H9 (cell line): Measurements from ENCODE around the gene AKT3. TPM values are rescaled to one million over a fixed set of nuclear protein-coding genes. Genes with fewer than 3 reads are reported as not detected.

ENCODE experiments used
- DNase-seq: peaks from one replicate; pipeline ENCODE4 v3.0.0-alpha.2; 2017
- H2AFZ ChIP-seq: one replicate; pipeline ENCODE4 v1.6.1; 2013; ENCODE audit warnings: mild to moderate bottlenecking, low read length, control low read depth, moderate library complexity
- H2AK5ac ChIP-seq: 2 replicates; pipeline ENCODE4 v1.6.1; 2013; ENCODE audit warnings: low read length, control low read depth, mixed read lengths; ENCODE audit not compliant: insufficient read length
- H2BK120ac ChIP-seq: one replicate; pipeline ENCODE4 v1.6.1; 2013; ENCODE audit warnings: low read depth, mild to moderate bottlenecking, low read length, control low read depth, inconsistent platforms; ENCODE audit not compliant: poor library complexity, severe bottlenecking
- H2BK12ac ChIP-seq: 2 replicates; pipeline ENCODE4 v1.6.1; 2013; ENCODE audit warnings: low read length, control low read depth, mixed read lengths, low read depth; ENCODE audit not compliant: insufficient read length
- H2BK15ac ChIP-seq: 2 replicates; pipeline ENCODE4 v1.6.1; 2013; ENCODE audit warnings: low read depth, low read length, control low read depth
- H2BK20ac ChIP-seq: one replicate; pipeline ENCODE4 v1.6.1; 2013; ENCODE audit warnings: low read depth, mild to moderate bottlenecking, low read length, control low read depth, inconsistent platforms; ENCODE audit not compliant: poor library complexity, severe bottlenecking
- H2BK5ac ChIP-seq: 2 replicates; pipeline ENCODE4 v1.6.1; 2013; ENCODE audit warnings: low read length, control low read depth, mixed read lengths; ENCODE audit not compliant: insufficient read length
- H3K14ac ChIP-seq: 2 replicates; pipeline ENCODE4 v1.6.1; 2013; ENCODE audit warnings: low read length, control low read depth; ENCODE audit not compliant: insufficient read depth
- H3K18ac ChIP-seq: 2 replicates; pipeline ENCODE4 v1.6.1; 2013; ENCODE audit warnings: low read depth, mild to moderate bottlenecking, mixed read lengths, low read length, control low read depth; ENCODE audit not compliant: insufficient read length
- H3K23ac ChIP-seq: 2 replicates; pipeline ENCODE4 v1.6.1; 2013; ENCODE audit warnings: low read length, control low read depth, mixed read lengths, low read depth; ENCODE audit not compliant: insufficient read length
- H3K23me2 ChIP-seq: 2 replicates; pipeline ENCODE4 v1.6.1; 2013; ENCODE audit warnings: low read depth, mild to moderate bottlenecking, mixed read lengths, low read length, control low read depth; ENCODE audit not compliant: insufficient read length, poor library complexity, severe bottlenecking
- H3K27ac ChIP-seq: 2 replicates; pipeline ENCODE4 v1.5.1; 2013; ENCODE audit warnings: low read length, control low read depth, mixed read lengths, low read depth; ENCODE audit not compliant: insufficient read length
- H3K27me3 ChIP-seq: 2 replicates; pipeline ENCODE4 v1.6.1; 2013; ENCODE audit warnings: low read length, control low read depth, inconsistent platforms; ENCODE audit not compliant: insufficient read depth
- H3K4ac ChIP-seq: 2 replicates; pipeline ENCODE4 v1.6.1; 2013; ENCODE audit warnings: low read depth, mild to moderate bottlenecking, control low read depth, inconsistent platforms, low read length, moderate library complexity
- H3K4me1 ChIP-seq: 2 replicates; pipeline ENCODE4 v1.6.1; 2013; ENCODE audit warnings: low read length, control low read depth, inconsistent platforms; ENCODE audit not compliant: insufficient read depth
- H3K4me2 ChIP-seq: 2 replicates; pipeline ENCODE4 v1.6.1; 2013; ENCODE audit warnings: low read length, control low read depth, mixed read lengths; ENCODE audit not compliant: insufficient read length, insufficient read depth
- H3K56ac ChIP-seq: 2 replicates; pipeline ENCODE4 v1.6.1; 2013; ENCODE audit warnings: low read depth, mild to moderate bottlenecking, mixed read lengths, low read length, control low read depth; ENCODE audit not compliant: insufficient read length
- H3K79me1 ChIP-seq: 2 replicates; pipeline ENCODE4 v1.6.1; 2013; ENCODE audit warnings: low read depth, mild to moderate bottlenecking, moderate library complexity, low read length, control low read depth, inconsistent platforms; ENCODE audit not compliant: insufficient read depth, poor library complexity, severe bottlenecking
- H3K79me2 ChIP-seq: 2 replicates; pipeline ENCODE4 v1.6.1; 2013; ENCODE audit warnings: low read length, control low read depth, inconsistent platforms; ENCODE audit not compliant: insufficient read depth
- H3K9ac ChIP-seq: 2 replicates; pipeline ENCODE4 v1.6.1; 2013; ENCODE audit warnings: low read length, control low read depth, mixed read lengths; ENCODE audit not compliant: insufficient read length; ENCODE audit errors: extremely low read depth
- H3K9me3 ChIP-seq: one replicate; pipeline ENCODE4 v1.6.1; 2013; ENCODE audit warnings: low read depth, low read length, inconsistent platforms; ENCODE audit not compliant: control insufficient read depth
- H3T11ph ChIP-seq: one replicate; pipeline ENCODE4 v1.6.1; 2013; ENCODE audit warnings: mild to moderate bottlenecking, low read length, control low read depth, inconsistent platforms
- H4K20me1 ChIP-seq: one replicate; pipeline ENCODE4 v1.6.1; 2013; ENCODE audit not compliant: control insufficient read depth, insufficient read length, insufficient read depth
- H4K5ac ChIP-seq: 2 replicates; pipeline ENCODE4 v1.6.1; 2013; ENCODE audit warnings: low read depth, mild to moderate bottlenecking, mixed read lengths, low read length, control low read depth; ENCODE audit not compliant: insufficient read length
- H4K8ac ChIP-seq: replicated peaks from 2 replicates; pipeline ENCODE4 v1.6.1; 2013; ENCODE audit warnings: low read length, control low read depth, mixed read lengths, low read depth; ENCODE audit not compliant: insufficient read length
- H4K91ac ChIP-seq: 2 replicates; pipeline ENCODE4 v1.6.1; 2013; ENCODE audit warnings: low read depth, mild to moderate bottlenecking, moderate library complexity, mixed read lengths, low read length, control low read depth; ENCODE audit not compliant: insufficient read length
- H3K27ac Mint-ChIP-seq, 3 experiments: 2 replicates in 2 of 3; 3 replicates in 1 of 3; pipeline ENCODE4 v1.8.0; 2020 to 2021; ENCODE audit warnings: mixed read lengths in 3 of 3, mild to moderate bottlenecking in 1 of 3, moderate library complexity in 1 of 3
- H3K27me3 Mint-ChIP-seq: 2 replicates; pipeline ENCODE4 v1.8.0; 2021; ENCODE audit warnings: low read depth, mild to moderate bottlenecking, moderate library complexity, mixed read lengths
- H3K36me3 Mint-ChIP-seq, 3 experiments: 2 replicates in 2 of 3; 3 replicates in 1 of 3; pipeline ENCODE4 v1.8.0; 2020 to 2021; ENCODE audit warnings: low read depth in 3 of 3, mixed read lengths in 3 of 3; ENCODE audit not compliant: insufficient read depth in 1 of 3
- H3K4me1 Mint-ChIP-seq, 2 experiments: 2 replicates each; pipeline ENCODE4 v1.8.0; 2020; ENCODE audit warnings: mixed read lengths in 2 of 2
- H3K4me3 Mint-ChIP-seq, 2 experiments: 2 replicates in 1 of 2; 3 replicates in 1 of 2; pipeline ENCODE4 v1.8.0; 2020 to 2021; ENCODE audit warnings: mild to moderate bottlenecking in 2 of 2, mixed read lengths in 2 of 2, moderate library complexity in 1 of 2
- H3K9me3 Mint-ChIP-seq, 2 experiments: 2 replicates in 1 of 2; 3 replicates in 1 of 2; pipeline ENCODE4 v1.8.0; 2020; ENCODE audit warnings: mild to moderate bottlenecking in 2 of 2, mixed read lengths in 2 of 2, moderate library complexity in 1 of 2
- CTCF ChIP-seq: fragments of 200-600 bp; sonication (generic); conservative IDR thresholded peaks from 3 replicates; pipeline ENCODE4 v1.8.0; 2021; ENCODE audit warnings: antibody characterized with exemption, mild to moderate bottlenecking
- WGBS: extraction: QIAGEN DNeasy Blood & Tissue Kit; methylation state at CpG from one replicate; pipeline ENCODE4 v1.1.7; 2013; ENCODE audit warnings: missing lambda C conversion rate, low lambda C conversion rate, mixed read lengths; ENCODE audit not compliant: insufficient read length; ENCODE audit errors: extremely low coverage; 5-methylcytosine and 5-hydroxymethylcytosine counted together
- total RNA-seq: library from RNA; stranded (reverse); gene quantifications from 2 replicates; pipeline ENCODE4 v1.2.1, GENCODE V29; 2021

Gene AKT3
- total RNA-seq, 1 experiment from 2014 or later = 27.8 TPM

- Mint-ChIP-seq H3K4me3 (no peak overlapping the region), H3K27me3 (no peaks in the 10 kb centered on the region), H3K9me3 (peaks cover 11 to 13% of the 10 kb centered on the region in 2 experiments), H3K4me1 (no peaks in the 10 kb centered on the region), H3K36me3 (peaks cover 10 to 34% (median 14%) of the 10 kb centered on the region in 3 experiments), H3K27ac (no peak overlapping the region)
- Histone ChIP-seq H3K9me3 (no peaks in the 10 kb centered on the region), H3K4ac (no peak overlapping the region), H2BK5ac (no peak overlapping the region), H3K27me3 (no peaks in the 10 kb centered on the region), H2BK12ac (no peak overlapping the region), H3K23ac (no peak overlapping the region), H2AK5ac (no peak overlapping the region), H3K79me1 (no peaks in the 10 kb centered on the region), H4K5ac (no peak overlapping the region), H3K9ac (no peak overlapping the region), H2AFZ (no peak overlapping the region), H3K56ac (no peak overlapping the region), H2BK20ac (no peak overlapping the region), H3K18ac (no peak overlapping the region), H3K23me2 (no peaks in the 10 kb centered on the region), H3T11ph (no peak overlapping the region), H2BK15ac (no peak overlapping the region), H4K20me1 (no peaks in the 10 kb centered on the region), H4K8ac (no peak overlapping the region), H2BK120ac (no peak overlapping the region), H3K79me2 (no peaks in the 10 kb centered on the region; the same call in 1 of the 2 replicates), H3K4me1 (no peaks in the 10 kb centered on the region), H3K27ac (no peak overlapping the region), H3K4me2 (no peak overlapping the region), H3K14ac (no peak overlapping the region), H4K91ac (no peak overlapping the region)
- WGBS = no CpG with 5 or more reads among the region's 3 CpGs
- no peak for DNase-seq
- no peak for TF ChIP-seq CTCF
Measured at GRCh38 chr1:243802736-243803135, 47.3 kb downstream of the AKT3 start.
